ENCODE results near the gene PTPN1.
A peak's percentile ranks its signal among the peaks of the same experiment; 100 is the strongest.

Gene PTPN1

GRCh38 chr20:50510706-50511542 is 741 bp downstream of the PTPN1 start (continued):
- TF ChIP-seq, protein P1, sequence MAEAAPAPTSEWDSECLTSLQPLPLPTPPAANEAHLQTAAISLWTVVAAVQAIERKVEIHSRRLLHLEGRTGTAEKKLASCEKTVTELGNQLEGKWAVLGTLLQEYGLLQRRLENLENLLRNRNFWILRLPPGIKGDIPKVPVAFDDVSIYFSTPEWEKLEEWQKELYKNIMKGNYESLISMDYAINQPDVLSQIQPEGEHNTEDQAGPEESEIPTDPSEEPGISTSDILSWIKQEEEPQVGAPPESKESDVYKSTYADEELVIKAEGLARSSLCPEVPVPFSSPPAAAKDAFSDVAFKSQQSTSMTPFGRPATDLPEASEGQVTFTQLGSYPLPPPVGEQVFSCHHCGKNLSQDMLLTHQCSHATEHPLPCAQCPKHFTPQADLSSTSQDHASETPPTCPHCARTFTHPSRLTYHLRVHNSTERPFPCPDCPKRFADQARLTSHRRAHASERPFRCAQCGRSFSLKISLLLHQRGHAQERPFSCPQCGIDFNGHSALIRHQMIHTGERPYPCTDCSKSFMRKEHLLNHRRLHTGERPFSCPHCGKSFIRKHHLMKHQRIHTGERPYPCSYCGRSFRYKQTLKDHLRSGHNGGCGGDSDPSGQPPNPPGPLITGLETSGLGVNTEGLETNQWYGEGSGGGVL (tag by site-specific recombination; IDR thresholded peaks at IDR 0.05) = peak; percentile 33; the same call in 1 of the 2 replicates
- TF ChIP-seq ZNF701 (tag by site-specific recombination; IDR thresholded peaks at IDR 0.05) = no peak
- peak; percentile 14; the same call in 1 of the 2 replicates for TF ChIP-seq PRDM1 (tag by site-specific recombination; IDR thresholded peaks at IDR 0.05)
- TF ChIP-seq TCF7L2 (IDR thresholded peaks at IDR 0.05; ENCODE audit: borderline replicate concordance, low read depth, low read length) = no peak
- TF ChIP-seq ZNF335 (tag by site-specific recombination; conservative IDR thresholded peaks at IDR 0.05) = peak; percentile 84
- TF ChIP-seq ZNF76 (tag by site-specific recombination; IDR thresholded peaks at IDR 0.05; ENCODE audit: borderline replicate concordance, low read depth) = no peak
- no peak for TF ChIP-seq ZNF664 (tag by site-specific recombination; IDR thresholded peaks at IDR 0.05)
- no peak for TF ChIP-seq PRDM4 (tag by site-specific recombination; IDR thresholded peaks at IDR 0.05)
- no peak for TF ChIP-seq HOXC10 (CRISPR knock-in tag; IDR thresholded peaks at IDR 0.05)
- TF ChIP-seq ZNF350 (tag by site-specific recombination; IDR thresholded peaks at IDR 0.05) = no peak
- TF ChIP-seq KLF7 (tag by site-specific recombination; IDR thresholded peaks at IDR 0.05; ENCODE audit: borderline replicate concordance) = no peak
- no peak for TF ChIP-seq ZNF19 (tag by site-specific recombination; IDR thresholded peaks at IDR 0.05; ENCODE audit: low read depth)
- TF ChIP-seq PRDM10 (tag by site-specific recombination; IDR thresholded peaks at IDR 0.05) = peak; percentile 96
- peak; percentile 95 for TF ChIP-seq GLIS1 (tag by site-specific recombination; IDR thresholded peaks at IDR 0.05)
- TF ChIP-seq MZF1 (tag by site-specific recombination; IDR thresholded peaks at IDR 0.05; ENCODE audit: borderline replicate concordance) = 0 out of 2 replicates have a peak, but pooled peaks have one; percentile 2
- TF ChIP-seq ZBTB8A (tag by site-specific recombination; IDR thresholded peaks at IDR 0.05) = no peak
- 0 out of 2 replicates have a peak, but pooled peaks have one; percentile 34 for TF ChIP-seq HOXD13 (CRISPR knock-in tag; IDR thresholded peaks at IDR 0.05; ENCODE audit: borderline replicate concordance)
- no peak for TF ChIP-seq ZNF174 (tag by site-specific recombination; IDR thresholded peaks at IDR 0.05)
- TF ChIP-seq KLF9 (tag by site-specific recombination; IDR thresholded peaks at IDR 0.05; ENCODE audit: low read depth) = peak; percentile 67
